GM23338 (cell line): Measurements from ENCODE around the gene RRP8. TPM values are rescaled to one million over a fixed set of nuclear protein-coding genes. Genes with fewer than 3 reads are reported as not detected.

ENCODE experiments used
- CREB1 ChIP-seq: fragments of 250-450 bp; sonication (Bioruptor Pico); IDR thresholded peaks from 2 replicates; pipeline ENCODE4 v1.5.0; 2020; ENCODE audit warnings: low read depth, mild to moderate bottlenecking, moderate library complexity
- CTCF ChIP-seq, 2 experiments: fragments of 200-600 bp in 1 of 2; sonication (generic) in 1 of 2; conservative IDR thresholded peaks; 2 replicates each; pipeline versions ENCODE4 v1.5.1 to v1.6.1; 2016 to 2017; ENCODE audit warnings: antibody characterized with exemption in 2 of 2, low read depth in 2 of 2, mild to moderate bottlenecking in 2 of 2, moderate library complexity in 1 of 2
- ETS1 ChIP-seq: IDR thresholded peaks from 2 replicates; pipeline ENCODE4 v1.6.1; 2016; ENCODE audit warnings: antibody characterized with exemption
- EZH2phosphoT487 ChIP-seq: fragments of 200-600 bp; sonication (generic); IDR thresholded peaks from one replicate; pipeline ENCODE4 v1.8.1; 2018; ENCODE audit warnings: antibody characterized with exemption; ENCODE audit not compliant: unreplicated experiment
- JUNB ChIP-seq: IDR thresholded peaks from one replicate; pipeline ENCODE4 v1.6.1; 2016; ENCODE audit warnings: antibody characterized with exemption; ENCODE audit not compliant: unreplicated experiment
- NANOG ChIP-seq: IDR thresholded peaks from 2 replicates; pipeline ENCODE4 v1.6.1; 2016; ENCODE audit warnings: antibody characterized with exemption, borderline replicate concordance
- POLR2AphosphoS5 ChIP-seq: IDR thresholded peaks from 2 replicates; pipeline ENCODE4 v1.6.1; 2016; ENCODE audit warnings: antibody characterized with exemption, low read depth
- STAT1 ChIP-seq: IDR thresholded peaks from one replicate; pipeline ENCODE4 v1.6.1; 2016; ENCODE audit warnings: antibody characterized with exemption; ENCODE audit not compliant: unreplicated experiment
- ZNF114 ChIP-seq: fragments of 250-450 bp; sonication (Bioruptor Pico); IDR thresholded peaks from 2 replicates; pipeline ENCODE4 v1.5.0; 2020; ENCODE audit warnings: mild to moderate bottlenecking, moderate library complexity
- ZNF331 ChIP-seq: fragments of 250-450 bp; sonication (Bioruptor Pico); IDR thresholded peaks from 2 replicates; pipeline ENCODE4 v1.5.0; 2020; ENCODE audit warnings: low read depth, mild to moderate bottlenecking, moderate library complexity
- ZNF462 ChIP-seq: fragments of 250-450 bp; sonication (Bioruptor Pico); IDR thresholded peaks from 2 replicates; pipeline ENCODE4 v1.5.0; 2020; ENCODE audit warnings: mild to moderate bottlenecking, moderate library complexity
- polyA plus RNA-seq: library from polyadenylated mRNA; unstranded; fragments of >200 nt; fragmentation: Nextera tagmentation; extraction: Ambion mirVana; gene quantifications from 2 replicates; pipeline ENCODE4 v1.2.1, GENCODE V29; 2016
- total RNA-seq: library from RNA; depleted of rRNA; stranded (reverse); fragments of >200 nt; shearing (Covaris generic); gene quantifications from 2 replicates; pipeline ENCODE4 v1.2.3, GENCODE V29; 2014

Gene RRP8
- total and polyA plus RNA-seq, 2 experiments from 2014 or later, result 7.4 to 13.7 TPM

- TF ChIP-seq ZNF462, result no peak
- TF ChIP-seq ZNF331 (CRISPR knock-in tag), result no peak
- TF ChIP-seq ETS1, result no peak
- TF ChIP-seq CREB1 (CRISPR knock-in tag), result no peak
- no peak for TF ChIP-seq NANOG
- no peak for TF ChIP-seq STAT1
- no peak for TF ChIP-seq ZNF114 (CRISPR knock-in tag)
- TF ChIP-seq JUNB, result no peak
- no peak for TF ChIP-seq POLR2AphosphoS5
- TF ChIP-seq CTCF (conservative IDR thresholded peaks at IDR 0.05; ENCODE audit: low read depth in 2 of 2), result no peak
- TF ChIP-seq EZH2phosphoT487, result no peak
These were observed 20.3 kb upstream of the RRP8 start (continued) for GRCh38 chr11:6623391-6624363.
